Gastroesophageal sphincter (tissue), 4 donors: ENCODE results near the gene RAB36. TPM values are rescaled to one million over a fixed set of nuclear protein-coding genes. Genes with fewer than 3 reads are reported as not detected.

Source experiments
- ATAC-seq: fragments of 150-250 bp; one replicate; pipeline ENCODE4 v1.9.1; 2016; ENCODE audit warnings: mild to moderate bottlenecking, moderate library complexity
- H3K27ac ChIP-seq, 4 donors: fragments of 200-600 bp; sonication (generic) in 3 of 4; 1 replicate in 3 of 4; 2 replicates in 1 of 4; pipeline ENCODE4 v1.5.1; 2016 to 2019
- H3K27me3 ChIP-seq: fragments of 200-600 bp; sonication (generic); one replicate; pipeline ENCODE4 v1.5.1; 2019
- H3K36me3 ChIP-seq, 2 donors: fragments of 200-600 bp; sonication (generic); one replicate each; pipeline ENCODE4 v1.5.1; 2019; ENCODE audit warnings: control low read depth in 1 of 2
- H3K4me1 ChIP-seq, 3 donors: fragments of 200-600 bp; sonication (generic); 1 replicate in 2 of 3; 2 replicates in 1 of 3; pipeline ENCODE4 v1.5.1; 2016 to 2019; ENCODE audit warnings: control low read depth in 2 of 3
- H3K4me3 ChIP-seq, 2 donors: fragments of 200-600 bp; sonication (generic); one replicate each; pipeline ENCODE4 v1.5.1; 2019; ENCODE audit warnings: mild to moderate bottlenecking in 1 of 2, moderate library complexity in 1 of 2
- H3K9me3 ChIP-seq, 3 donors: fragments of 200-600 bp; sonication (generic); one replicate each; pipeline ENCODE4 v1.5.1; 2017 to 2019; ENCODE audit warnings: control low read depth in 2 of 3
- CTCF ChIP-seq, 4 experiments: fragments of 200-600 bp in 2 of 4; fragments of 450-650 bp in 2 of 4; sonication (generic) in 1 of 4; IDR thresholded peaks; one replicate each; pipeline ENCODE4 v1.5.1; 2017 to 2019; ENCODE audit warnings: antibody characterized with exemption in 4 of 4, mild to moderate bottlenecking in 2 of 4, moderate library complexity in 2 of 4
- EP300 ChIP-seq: sonication (generic); formaldehyde crosslinking; IDR thresholded peaks from one replicate; pipeline ENCODE4 v1.6.1; 2017; ENCODE audit warnings: antibody characterized with exemption, mild to moderate bottlenecking
- POLR2A ChIP-seq, 2 donors: fragments of 450-650 bp; IDR thresholded peaks; one replicate each; pipeline ENCODE4 v1.6.1; 2017; ENCODE audit warnings: antibody characterized with exemption in 2 of 2, mild to moderate bottlenecking in 2 of 2, moderate library complexity in 1 of 2
- POLR2AphosphoS5 ChIP-seq: sonication (generic); formaldehyde crosslinking; IDR thresholded peaks from one replicate; pipeline ENCODE4 v1.6.1; 2017; ENCODE audit warnings: antibody characterized with exemption
- WGBS, 2 donors: methylation state at CpG; one replicate each; pipeline ENCODE4 v1.1.5; 2018; ENCODE audit warnings: low coverage in 1 of 2; 5-methylcytosine and 5-hydroxymethylcytosine counted together
- total RNA-seq, 4 donors: library from RNA; depleted of rRNA; stranded (reverse); fragments of >200 nt; gene quantifications; one replicate each; pipeline ENCODE4 v1.1.0, GENCODE V29; 2016

RAB36 gene
- total RNA-seq, 4 donors from 2014 or later: 3.9 to 12.2 (median 6.7) TPM

GRCh38 chr22:23121000-23121421 lies 24.3 kb upstream of the RAB36 start:
- no peak for ATAC-seq
- TF ChIP-seq EP300: no peak
- no peak for TF ChIP-seq POLR2A (IDR thresholded peaks at IDR 0.05)
- no peak for TF ChIP-seq POLR2AphosphoS5
- no peak for TF ChIP-seq CTCF (IDR thresholded peaks at IDR 0.05)
- WGBS, 2 donors: 100% methylated on average over 2 of the region's 4 CpGs

GRCh38 chr22:23121424-23121823 lies 23.9 kb upstream of the RAB36 start:
- Histone ChIP-seq H3K4me3 (no peak overlapping the region), H3K9me3 (no peaks in the 10 kb centered on the region), H3K27ac (no peak overlapping the region), H3K27me3 (no peaks in the 10 kb centered on the region), H3K4me1 (peaks cover 0 to 12% (median 0%) of the 10 kb centered on the region in 3 donors), H3K36me3 (peaks cover 0 to 21% of the 10 kb centered on the region in 2 donors)
- TF ChIP-seq CTCF (IDR thresholded peaks at IDR 0.05): no peak
- TF ChIP-seq EP300: no peak
- TF ChIP-seq POLR2A (IDR thresholded peaks at IDR 0.05): no peak
- TF ChIP-seq POLR2AphosphoS5: no peak
- 89% methylated on average over 4 of the region's 9 CpGs; no CpG with 5 or more reads in 1 of the 2 donors for WGBS, 2 donors
- ATAC-seq: no peak

More at GRCh38 chr22:23121000-23121421, 24.3 kb upstream of the RAB36 start:
- no peaks in the 10 kb centered on the region for H3K27me3 ChIP-seq
- no peak overlapping the region for H3K27ac ChIP-seq
- H3K4me1 ChIP-seq: peaks cover 0 to 12% (median 0%) of the 10 kb centered on the region in 3 donors
- H3K36me3 ChIP-seq: peaks cover 0 to 21% of the 10 kb centered on the region in 2 donors
- H3K4me3 ChIP-seq: no peak overlapping the region
- no peaks in the 10 kb centered on the region for H3K9me3 ChIP-seq

GRCh38 chr22:23122216-23122957 lies 22.9 kb upstream of the RAB36 start:
- WGBS, 2 donors: 80% methylated on average over 3 of the region's 13 CpGs; no CpG with 5 or more reads in 1 of the 2 donors
- no peak for ATAC-seq
- H3K27me3 ChIP-seq: no peaks in the 10 kb centered on the region
- H3K4me1 ChIP-seq: peaks cover 0 to 12% (median 0%) of the 10 kb centered on the region in 3 donors
- no peaks in the 10 kb centered on the region for H3K9me3 ChIP-seq
- no peak overlapping the region for H3K4me3 ChIP-seq
- H3K27ac ChIP-seq: no peak overlapping the region
- peaks cover 0 to 21% of the 10 kb centered on the region in 2 donors for H3K36me3 ChIP-seq
- TF ChIP-seq POLR2A (IDR thresholded peaks at IDR 0.05): no peak
- TF ChIP-seq CTCF (IDR thresholded peaks at IDR 0.05): no peak

GRCh38 chr22:23122992-23123803 lies 22.1 kb upstream of the RAB36 start:
- ATAC-seq: no peak
- peaks cover 0 to 16% (median 0%) of the 10 kb centered on the region in 3 donors for H3K4me1 ChIP-seq
- no peak overlapping the region for H3K27ac ChIP-seq
- no peak for TF ChIP-seq POLR2AphosphoS5
- TF ChIP-seq CTCF (IDR thresholded peaks at IDR 0.05): no peak
- TF ChIP-seq POLR2A (IDR thresholded peaks at IDR 0.05): no peak
- H3K36me3 ChIP-seq: peaks cover 0 to 21% of the 10 kb centered on the region in 2 donors
- H3K9me3 ChIP-seq: no peaks in the 10 kb centered on the region
- no peak overlapping the region for H3K4me3 ChIP-seq
- 79 to 92% methylated on average over 6 to 19 of the region's 26 CpGs for WGBS, 2 donors
- H3K27me3 ChIP-seq: no peaks in the 10 kb centered on the region
